OCI-LY3 (cell line): ENCODE measurements around the gene PPT2.

Source experiments
- EZH2phosphoT487 ChIP-seq: fragments of 200-600 bp; shearing (Covaris generic); IDR thresholded peaks from 2 replicates; pipeline ENCODE4 v1.6.1; 2018; ENCODE audit warnings: antibody characterized with exemption, mixed run types, low read depth
- TF ChIP-seq, protein P1 (sequence below): fragments of 200-600, 300-600 bp; sonication (generic); IDR thresholded peaks from 2 replicates; pipeline ENCODE4 v1.5.1; 2014; ENCODE audit warnings: antibody characterized with exemption, low read length, low read depth

DNA sequence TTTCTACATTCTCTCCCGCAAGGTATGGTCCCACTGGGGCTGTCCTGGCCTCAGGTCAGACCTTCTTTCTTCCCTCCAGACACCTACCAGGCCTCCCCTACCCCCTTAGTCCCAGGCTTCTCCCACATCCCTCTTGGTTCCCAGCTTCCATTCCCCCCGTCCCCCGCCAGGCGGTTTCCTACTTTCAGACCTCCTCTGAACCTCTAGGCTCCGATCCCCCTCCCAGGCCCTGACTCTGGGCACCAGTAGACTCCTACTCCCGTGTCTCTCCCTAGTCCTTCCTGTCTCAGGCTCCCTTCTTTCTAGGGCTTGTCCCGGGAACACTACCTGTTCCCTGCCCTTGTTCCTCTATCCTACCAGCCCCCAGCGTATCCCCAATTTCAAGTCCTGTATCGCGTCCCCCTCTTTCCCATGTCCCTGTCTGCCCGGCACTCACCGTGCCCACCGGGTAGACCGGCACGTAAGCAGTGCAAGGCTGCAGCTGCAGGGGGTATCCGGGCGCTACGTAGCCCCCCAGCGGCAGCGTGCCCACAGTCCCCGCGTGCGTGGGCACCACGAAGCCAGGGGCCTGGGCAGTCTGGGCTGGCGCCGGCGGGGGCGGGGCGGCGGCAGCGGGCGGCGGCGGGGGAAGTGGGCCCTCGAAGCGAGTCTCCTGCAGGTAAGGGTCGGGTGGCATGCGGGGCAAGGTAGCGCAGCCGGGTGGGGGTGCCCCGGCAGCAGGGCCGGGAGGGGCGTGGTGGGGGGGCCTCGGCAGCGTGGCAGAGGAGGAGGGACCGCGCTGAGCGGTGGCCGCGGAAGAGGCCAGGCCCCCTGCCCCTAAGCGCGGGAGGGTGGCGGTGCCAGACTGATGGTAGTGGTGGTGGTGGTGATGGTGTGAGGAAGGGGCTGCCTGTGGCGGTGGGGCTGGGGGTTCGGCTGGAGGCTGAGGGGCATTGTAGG is 3.7 kb upstream of the PPT2 start:
- TF ChIP-seq, protein P1, sequence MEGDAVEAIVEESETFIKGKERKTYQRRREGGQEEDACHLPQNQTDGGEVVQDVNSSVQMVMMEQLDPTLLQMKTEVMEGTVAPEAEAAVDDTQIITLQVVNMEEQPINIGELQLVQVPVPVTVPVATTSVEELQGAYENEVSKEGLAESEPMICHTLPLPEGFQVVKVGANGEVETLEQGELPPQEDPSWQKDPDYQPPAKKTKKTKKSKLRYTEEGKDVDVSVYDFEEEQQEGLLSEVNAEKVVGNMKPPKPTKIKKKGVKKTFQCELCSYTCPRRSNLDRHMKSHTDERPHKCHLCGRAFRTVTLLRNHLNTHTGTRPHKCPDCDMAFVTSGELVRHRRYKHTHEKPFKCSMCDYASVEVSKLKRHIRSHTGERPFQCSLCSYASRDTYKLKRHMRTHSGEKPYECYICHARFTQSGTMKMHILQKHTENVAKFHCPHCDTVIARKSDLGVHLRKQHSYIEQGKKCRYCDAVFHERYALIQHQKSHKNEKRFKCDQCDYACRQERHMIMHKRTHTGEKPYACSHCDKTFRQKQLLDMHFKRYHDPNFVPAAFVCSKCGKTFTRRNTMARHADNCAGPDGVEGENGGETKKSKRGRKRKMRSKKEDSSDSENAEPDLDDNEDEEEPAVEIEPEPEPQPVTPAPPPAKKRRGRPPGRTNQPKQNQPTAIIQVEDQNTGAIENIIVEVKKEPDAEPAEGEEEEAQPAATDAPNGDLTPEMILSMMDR: no peak
- no peak for TF ChIP-seq EZH2phosphoT487
